ENCODE data around the gene TMEM121.

DNA sequence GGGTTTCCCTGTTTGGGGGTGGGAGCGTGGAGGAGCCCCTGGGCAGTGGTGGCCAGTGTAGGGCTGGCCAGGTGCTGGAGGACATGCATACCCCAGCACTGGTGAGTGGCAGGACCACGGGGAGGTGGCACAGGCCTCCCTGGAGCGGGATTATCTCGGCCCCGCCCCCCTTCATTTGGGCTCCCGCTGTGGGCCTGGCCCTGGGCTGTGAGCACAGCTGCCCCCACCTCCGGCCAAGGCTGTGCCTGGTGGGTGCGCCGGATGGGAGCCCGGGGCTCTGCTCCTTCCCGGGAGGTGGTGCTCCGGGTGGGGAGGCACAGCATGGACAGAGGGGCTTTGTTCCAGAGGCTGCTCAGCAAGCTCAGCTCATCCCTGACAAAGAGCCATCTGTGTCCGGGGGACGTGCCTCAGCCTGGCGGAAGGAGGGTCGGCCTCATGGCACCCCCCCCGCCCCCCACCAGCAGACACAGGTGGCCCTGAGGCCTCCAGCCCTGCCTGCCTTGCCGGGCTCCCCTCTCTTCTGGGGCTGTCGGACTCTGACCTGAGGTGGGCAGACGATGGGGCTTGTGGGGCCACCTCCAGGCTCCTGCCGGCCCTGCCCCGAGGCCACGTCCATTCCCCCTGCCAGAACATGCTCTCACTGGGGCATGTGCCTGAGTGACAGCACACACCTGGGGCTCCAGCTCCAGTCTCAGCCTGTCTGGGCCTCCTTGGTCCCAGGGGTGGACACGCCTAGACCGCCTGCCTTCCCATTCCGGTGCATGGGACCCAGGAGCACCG lies 26.9 kb upstream of the TMEM121 start:
- TF ChIP-seq, protein P1, sequence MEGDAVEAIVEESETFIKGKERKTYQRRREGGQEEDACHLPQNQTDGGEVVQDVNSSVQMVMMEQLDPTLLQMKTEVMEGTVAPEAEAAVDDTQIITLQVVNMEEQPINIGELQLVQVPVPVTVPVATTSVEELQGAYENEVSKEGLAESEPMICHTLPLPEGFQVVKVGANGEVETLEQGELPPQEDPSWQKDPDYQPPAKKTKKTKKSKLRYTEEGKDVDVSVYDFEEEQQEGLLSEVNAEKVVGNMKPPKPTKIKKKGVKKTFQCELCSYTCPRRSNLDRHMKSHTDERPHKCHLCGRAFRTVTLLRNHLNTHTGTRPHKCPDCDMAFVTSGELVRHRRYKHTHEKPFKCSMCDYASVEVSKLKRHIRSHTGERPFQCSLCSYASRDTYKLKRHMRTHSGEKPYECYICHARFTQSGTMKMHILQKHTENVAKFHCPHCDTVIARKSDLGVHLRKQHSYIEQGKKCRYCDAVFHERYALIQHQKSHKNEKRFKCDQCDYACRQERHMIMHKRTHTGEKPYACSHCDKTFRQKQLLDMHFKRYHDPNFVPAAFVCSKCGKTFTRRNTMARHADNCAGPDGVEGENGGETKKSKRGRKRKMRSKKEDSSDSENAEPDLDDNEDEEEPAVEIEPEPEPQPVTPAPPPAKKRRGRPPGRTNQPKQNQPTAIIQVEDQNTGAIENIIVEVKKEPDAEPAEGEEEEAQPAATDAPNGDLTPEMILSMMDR (IDR thresholded peaks at IDR 0.05; ENCODE audit: insufficient read depth, low read length, poor library complexity, severe bottlenecking) = no peak
- TF ChIP-seq EZH2phosphoT487 (conservative IDR thresholded peaks at IDR 0.05; ENCODE audit: low read length) = no peak
